Fibroblast of pulmonary artery (primary cell): ENCODE data around the gene TUBB4A.
"Not testable (repeated sequence)": the region's sequence is repeated elsewhere in the genome, so short reads cannot be mapped to it uniquely, and the experiment has no call there.

Experiments used
- DNase-seq: peaks from one replicate; pipeline ENCODE4 v3.0.0-alpha.2; 2010; ENCODE audit warnings: low read depth
- H3K4me3 ChIP-seq: replicated peaks from 2 replicates; pipeline ENCODE4 v1.5.1; 2011; ENCODE audit warnings: low read depth, mild to moderate bottlenecking, control low read depth, low read length, moderate library complexity
- CTCF ChIP-seq: IDR thresholded peaks from 2 replicates; pipeline ENCODE4 v1.5.1; 2011; ENCODE audit warnings: mild to moderate bottlenecking, control low read depth, low read length, inconsistent platforms; ENCODE audit errors: missing control alignments

Gene TUBB4A

GRCh38 chr19:6516018-6516658 lies 14.0 kb upstream of the TUBB4A start:
- peak overlapping the region; percentile 66 for H3K4me3 ChIP-seq
- peak; percentile 93 for DNase-seq
- TF ChIP-seq CTCF = no peak

- no peak for TF ChIP-seq CTCF
- H3K4me3 ChIP-seq = no peak overlapping the region
These were observed 12.9 kb upstream of the TUBB4A start for GRCh38 chr19:6514926-6515544.

GRCh38 chr19:6514089-6514488 lies 12.0 kb upstream of the TUBB4A start:
- no peak for DNase-seq
- no peak overlapping the region for H3K4me3 ChIP-seq
- no peak for TF ChIP-seq CTCF

More at GRCh38 chr19:6514926-6515544, 12.9 kb upstream of the TUBB4A start:
- no peak for DNase-seq

- H3K4me3 ChIP-seq = no peak overlapping the region
- DNase-seq = no peak
- no peak for TF ChIP-seq CTCF
These were observed 8.5 kb upstream of the TUBB4A start for GRCh38 chr19:6510618-6511017.

- no peak for DNase-seq
- TF ChIP-seq CTCF = no peak
- no peak overlapping the region for H3K4me3 ChIP-seq
These were observed 7.2 kb upstream of the TUBB4A start for GRCh38 chr19:6509118-6509971.

- H3K4me3 ChIP-seq, DNase-seq: not testable (repeated sequence)
These were observed 6.1 kb upstream of the TUBB4A start for GRCh38 chr19:6508028-6508771.
